Hepatocyte (in vitro differentiated cells): ENCODE measurements around the gene GPRIN2. TPM values are rescaled to one million over a fixed set of nuclear protein-coding genes. Genes with fewer than 3 reads are reported as not detected.

ENCODE experiments used
- DNase-seq: peaks from one replicate; pipeline ENCODE4 v3.0.0-alpha.2; 2016; ENCODE audit warnings: low spot score
- H2AFZ ChIP-seq: fragments of 200-600 bp; sonication (generic); 2 replicates; pipeline ENCODE4 v1.6.0; 2016; ENCODE audit warnings: antibody characterized with exemption, mild to moderate bottlenecking
- H3K27ac ChIP-seq: fragments of 200-600 bp; sonication (generic); 2 replicates; pipeline ENCODE4 v1.5.1; 2016; ENCODE audit warnings: mild to moderate bottlenecking
- H3K27me3 ChIP-seq: fragments of 200-600 bp; sonication (generic); 2 replicates; pipeline ENCODE4 v1.6.1; 2016
- H3K36me3 ChIP-seq: fragments of 200-600 bp; sonication (generic); replicated peaks from 2 replicates; pipeline ENCODE4 v1.5.1; 2016; ENCODE audit warnings: low read depth; ENCODE audit not compliant: insufficient read depth
- H3K4me1 ChIP-seq: fragments of 200-600 bp; sonication (generic); 2 replicates; pipeline ENCODE4 v1.5.1; 2016; ENCODE audit warnings: mild to moderate bottlenecking, moderate library complexity; ENCODE audit not compliant: insufficient read depth
- H3K4me2 ChIP-seq: fragments of 200-600 bp; sonication (generic); 2 replicates; pipeline ENCODE4 v1.6.0; 2016
- H3K4me3 ChIP-seq: fragments of 200-600 bp; sonication (generic); 2 replicates; pipeline ENCODE4 v1.5.1; 2016; ENCODE audit warnings: mild to moderate bottlenecking
- H3K79me2 ChIP-seq: fragments of 200-600 bp; sonication (generic); 2 replicates; pipeline ENCODE4 v1.6.0; 2017; ENCODE audit warnings: mild to moderate bottlenecking
- H3K9me2 ChIP-seq: fragments of 200-600 bp; sonication (generic); replicated peaks from 2 replicates; pipeline ENCODE4 v1.6.0; 2017; ENCODE audit warnings: mild to moderate bottlenecking; ENCODE audit not compliant: insufficient read depth
- H3K9me3 ChIP-seq: fragments of 200-600 bp; sonication (generic); 2 replicates; pipeline ENCODE4 v1.5.1; 2016; ENCODE audit warnings: low read depth, mild to moderate bottlenecking
- H4K20me1 ChIP-seq: fragments of 200-600 bp; sonication (generic); 2 replicates; pipeline ENCODE4 v1.6.0; 2016; ENCODE audit warnings: mild to moderate bottlenecking; ENCODE audit not compliant: insufficient read depth, poor library complexity, severe bottlenecking
- EZH2 ChIP-seq: fragments of 200-600 bp; sonication (generic); IDR thresholded peaks from 2 replicates; pipeline ENCODE4 v1.6.1; 2016; ENCODE audit warnings: antibody characterized with exemption, mild to moderate bottlenecking, borderline replicate concordance
- EZH2phosphoT487 ChIP-seq: fragments of 200-600 bp; sonication (generic); IDR thresholded peaks from one replicate; pipeline ENCODE4 v1.6.1; 2018; ENCODE audit warnings: antibody characterized with exemption, mild to moderate bottlenecking, low read depth, moderate library complexity; ENCODE audit not compliant: unreplicated experiment, severe bottlenecking
- WGBS: methylation state at CpG from one replicate; pipeline ENCODE4 v1.1.6; 2016; ENCODE audit warnings: low lambda C conversion rate; ENCODE audit errors: missing lambda C conversion rate; 5-methylcytosine and 5-hydroxymethylcytosine counted together
- polyA plus RNA-seq: library from polyadenylated mRNA; unstranded; fragments of >200 nt; fragmentation: Nextera tagmentation; extraction: Ambion mirVana; gene quantifications from 2 replicates; pipeline ENCODE4 v1.2.1, GENCODE V29; 2016
- total RNA-seq: library from RNA; depleted of rRNA; stranded (reverse); fragments of >200 nt; gene quantifications from 2 replicates; pipeline ENCODE4 v1.2.3, GENCODE V29; 2014
- TF ChIP-seq, protein P1 (sequence below): fragments of 200-600 bp; sonication (generic); IDR thresholded peaks from 2 replicates; pipeline ENCODE4 v1.5.1; 2016; ENCODE audit warnings: antibody characterized with exemption, mild to moderate bottlenecking; ENCODE audit not compliant: poor library complexity

Gene GPRIN2
- total and polyA plus RNA-seq, 2 experiments from 2014 or later = 15.0 to 23.4 TPM

DNA sequence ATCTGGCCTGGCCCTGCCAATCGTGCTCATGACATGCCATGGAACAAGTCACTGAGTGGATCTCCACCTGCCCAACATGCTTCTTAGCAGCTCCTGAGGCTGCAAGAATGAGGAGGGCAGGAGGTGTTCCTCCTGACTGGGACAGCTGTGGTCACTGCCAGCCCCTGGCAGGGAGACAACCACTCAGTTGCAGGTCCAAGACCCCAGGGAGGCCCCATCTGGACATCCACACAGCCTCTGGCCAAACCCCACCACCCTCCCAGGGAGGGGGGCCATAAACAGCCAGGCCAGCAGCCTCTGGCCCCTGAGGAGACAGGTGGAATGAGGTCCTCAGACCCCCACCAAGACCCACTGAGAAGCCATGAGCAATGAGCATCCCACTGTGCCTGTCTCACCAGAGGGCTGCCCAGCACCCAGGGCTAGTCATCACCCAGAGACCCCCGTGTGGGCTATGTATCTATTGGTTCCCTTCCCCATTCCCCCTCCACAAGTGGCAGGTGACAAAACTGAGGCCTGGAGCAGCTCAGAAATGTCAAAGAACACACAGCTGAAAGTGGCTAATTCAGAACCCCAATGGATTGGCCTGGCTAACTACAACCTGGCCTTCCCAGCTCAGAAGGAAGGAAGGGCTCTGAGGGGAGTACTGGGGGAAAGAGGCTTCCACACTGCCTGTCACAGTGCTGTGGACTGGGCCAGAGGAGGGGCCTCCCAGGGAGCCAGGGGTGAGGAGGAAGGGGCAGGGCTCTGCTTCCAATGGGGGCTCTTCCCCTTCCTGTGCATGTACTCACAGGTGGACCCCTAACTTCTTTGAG lies 3.0 kb downstream of the GPRIN2 start:
- no peak overlapping the region for H3K4me2 ChIP-seq
- DNase-seq = no peak
- no peaks in the 10 kb centered on the region for H3K36me3 ChIP-seq
- TF ChIP-seq, protein P1, sequence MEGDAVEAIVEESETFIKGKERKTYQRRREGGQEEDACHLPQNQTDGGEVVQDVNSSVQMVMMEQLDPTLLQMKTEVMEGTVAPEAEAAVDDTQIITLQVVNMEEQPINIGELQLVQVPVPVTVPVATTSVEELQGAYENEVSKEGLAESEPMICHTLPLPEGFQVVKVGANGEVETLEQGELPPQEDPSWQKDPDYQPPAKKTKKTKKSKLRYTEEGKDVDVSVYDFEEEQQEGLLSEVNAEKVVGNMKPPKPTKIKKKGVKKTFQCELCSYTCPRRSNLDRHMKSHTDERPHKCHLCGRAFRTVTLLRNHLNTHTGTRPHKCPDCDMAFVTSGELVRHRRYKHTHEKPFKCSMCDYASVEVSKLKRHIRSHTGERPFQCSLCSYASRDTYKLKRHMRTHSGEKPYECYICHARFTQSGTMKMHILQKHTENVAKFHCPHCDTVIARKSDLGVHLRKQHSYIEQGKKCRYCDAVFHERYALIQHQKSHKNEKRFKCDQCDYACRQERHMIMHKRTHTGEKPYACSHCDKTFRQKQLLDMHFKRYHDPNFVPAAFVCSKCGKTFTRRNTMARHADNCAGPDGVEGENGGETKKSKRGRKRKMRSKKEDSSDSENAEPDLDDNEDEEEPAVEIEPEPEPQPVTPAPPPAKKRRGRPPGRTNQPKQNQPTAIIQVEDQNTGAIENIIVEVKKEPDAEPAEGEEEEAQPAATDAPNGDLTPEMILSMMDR = no peak
- TF ChIP-seq EZH2 (no peak), EZH2phosphoT487 (no peak)
- H3K27ac ChIP-seq = no peak overlapping the region
- 78% methylated on average over 2 of the region's 2 CpGs for WGBS
- H3K27me3 ChIP-seq = peaks cover 6% of the 10 kb centered on the region
- H3K9me3 ChIP-seq = no peaks in the 10 kb centered on the region
- H3K79me2 ChIP-seq = no peaks in the 10 kb centered on the region
- no peak overlapping the region for H3K4me3 ChIP-seq
- H3K4me1 ChIP-seq = peaks cover 6% of the 10 kb centered on the region
- no peak overlapping the region for H2AFZ ChIP-seq
- H4K20me1 ChIP-seq = no peaks in the 10 kb centered on the region
- H3K9me2 ChIP-seq = no peaks in the 10 kb centered on the region

DNA sequence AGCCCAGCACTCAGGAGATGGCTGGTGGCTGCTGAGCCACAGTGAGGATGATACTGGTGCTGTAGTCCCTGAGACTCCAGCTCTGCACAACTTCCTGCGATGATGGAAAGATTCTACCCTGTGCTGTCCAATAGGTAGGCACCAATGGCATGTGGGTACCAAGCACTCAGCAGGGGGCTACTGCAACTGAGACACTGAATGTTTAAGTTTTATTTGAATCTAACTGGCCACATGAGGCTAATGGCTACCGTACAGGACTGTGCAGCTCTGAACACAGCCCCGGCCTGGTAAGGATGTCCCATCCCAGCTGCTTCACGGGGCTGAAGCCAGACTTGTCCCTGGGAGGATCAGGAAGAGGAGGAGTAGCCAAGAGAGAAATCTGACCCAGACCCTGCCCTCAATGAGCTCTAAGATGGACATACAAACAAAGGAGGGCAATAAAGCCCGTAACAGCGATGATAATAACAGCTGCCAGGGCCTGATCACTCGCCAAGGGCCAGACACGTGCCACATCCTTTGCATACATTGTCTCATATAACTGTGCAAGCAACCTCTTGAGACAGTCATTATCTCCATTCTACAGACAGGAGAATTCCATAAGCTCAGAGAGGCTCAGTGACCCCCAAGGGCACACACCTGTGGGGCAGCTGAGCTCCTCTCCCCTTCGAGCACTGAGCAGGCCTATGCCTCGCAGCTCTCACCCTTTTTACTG lies 3.8 kb downstream of the GPRIN2 start:
- 83% methylated on average over 10 of the region's 10 CpGs for WGBS

DNA sequence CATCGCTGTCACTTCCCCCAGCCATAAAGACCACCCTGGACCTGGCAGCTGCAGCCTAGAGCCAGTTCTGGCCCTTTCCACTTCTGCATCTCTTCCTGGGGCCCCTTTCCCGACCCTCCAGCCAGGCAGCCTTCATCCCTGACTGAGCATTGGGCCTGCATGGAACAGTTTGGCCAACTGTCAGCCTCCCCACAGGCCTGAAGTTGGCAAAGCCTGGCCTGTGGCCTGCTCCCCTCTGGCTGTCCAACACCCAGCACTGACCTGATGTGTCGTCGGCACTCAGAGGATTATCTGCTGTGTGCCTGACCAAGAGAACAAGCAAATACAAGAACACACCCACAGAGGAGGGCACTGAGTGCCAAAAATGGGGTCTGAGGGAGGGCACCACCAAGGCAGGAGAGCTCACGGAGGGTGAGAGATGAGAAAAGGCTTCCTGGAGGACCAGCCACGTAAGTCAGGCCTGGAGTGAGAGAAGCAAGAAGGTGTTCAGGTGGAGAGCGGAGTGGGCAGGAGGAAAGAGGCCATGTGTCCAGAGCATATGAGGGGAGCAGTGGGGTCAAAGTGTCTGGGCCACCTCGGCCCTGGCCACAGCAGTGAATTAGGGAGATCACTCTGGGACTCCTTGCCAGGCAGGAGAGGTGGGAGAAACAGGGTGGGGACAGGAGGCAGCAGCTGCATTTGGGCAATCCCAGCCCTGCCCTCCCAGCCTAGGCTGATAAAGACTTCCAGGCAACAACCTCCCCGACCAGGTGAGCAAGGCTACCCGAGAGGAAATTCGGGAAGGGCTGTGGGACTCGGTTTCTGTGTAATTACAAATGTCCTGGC lies 4.5 kb downstream of the GPRIN2 start:
- Histone ChIP-seq H3K4me2 (no peak overlapping the region), H3K4me3 (no peak overlapping the region), H3K36me3 (no peaks in the 10 kb centered on the region), H3K27ac (no peak overlapping the region), H3K79me2 (no peaks in the 10 kb centered on the region), H3K9me2 (no peaks in the 10 kb centered on the region), H4K20me1 (no peaks in the 10 kb centered on the region), H2AFZ (no peak overlapping the region), H3K9me3 (no peaks in the 10 kb centered on the region), H3K4me1 (peaks cover 3% of the 10 kb centered on the region), H3K27me3 (peaks cover 3% of the 10 kb centered on the region)
- 85% methylated on average over 12 of the region's 12 CpGs for WGBS
- TF ChIP-seq, protein P1 = no peak
- TF ChIP-seq EZH2phosphoT487 = no peak
- TF ChIP-seq EZH2 = no peak
- DNase-seq = no peak

More for the DNA sequence above, 3.8 kb downstream of the GPRIN2 start:
- Histone ChIP-seq H2AFZ (no peak overlapping the region), H3K9me3 (no peaks in the 10 kb centered on the region), H3K4me2 (no peak overlapping the region), H3K36me3 (no peaks in the 10 kb centered on the region), H3K27me3 (peaks cover 4% of the 10 kb centered on the region), H3K9me2 (no peaks in the 10 kb centered on the region), H3K4me1 (peaks cover 3% of the 10 kb centered on the region), H3K27ac (no peak overlapping the region), H3K4me3 (no peak overlapping the region), H3K79me2 (no peaks in the 10 kb centered on the region), H4K20me1 (no peaks in the 10 kb centered on the region)
- no peak for DNase-seq
- TF ChIP-seq, protein P1 = no peak
- no peak for TF ChIP-seq EZH2
- no peak for TF ChIP-seq EZH2phosphoT487
